Measurements from ENCODE around the gene PAEP.

The PAEP gene

DNA sequence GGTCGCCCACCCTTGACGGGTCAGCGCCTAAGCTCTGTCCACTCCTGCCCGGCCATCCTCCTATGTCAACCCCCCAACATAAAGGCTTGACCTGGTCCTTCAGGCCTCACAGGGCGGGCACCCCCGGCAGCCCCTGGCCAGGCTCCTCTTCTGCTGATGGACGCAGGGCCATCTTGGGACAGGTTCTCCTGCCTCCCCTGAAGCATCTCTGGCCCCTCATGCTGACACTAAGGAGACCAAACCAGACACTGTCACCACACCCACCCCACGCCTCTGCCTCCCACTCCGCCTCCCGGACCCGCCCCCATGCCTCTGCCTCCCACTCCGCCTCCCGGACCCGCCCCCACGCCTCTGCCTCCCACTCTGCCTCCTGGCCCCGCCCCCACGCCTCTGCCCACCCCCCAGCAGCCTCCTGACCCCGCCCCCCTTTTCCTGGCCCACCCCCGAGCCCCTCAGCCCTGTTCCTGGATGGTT lies 8.8 kb upstream of the PAEP start:
- H3K27ac Mint-ChIP-seq = no peak overlapping the region
- no peaks in the 10 kb centered on the region for H3K4me1 Mint-ChIP-seq (ENCODE audit: low read depth)
- H3K27me3 Mint-ChIP-seq = peaks cover 4% of the 10 kb centered on the region
- no peaks in the 10 kb centered on the region for H3K9me3 Mint-ChIP-seq
- no peak overlapping the region for H3K4me3 Mint-ChIP-seq
- no peaks in the 10 kb centered on the region for H3K36me3 Mint-ChIP-seq (ENCODE audit: low read depth)

- H3K9me3 Mint-ChIP-seq = no peaks in the 10 kb centered on the region
Observed at GRCh38 chr9:135554718-135555117, 6.8 kb upstream of the PAEP start.

DNA sequence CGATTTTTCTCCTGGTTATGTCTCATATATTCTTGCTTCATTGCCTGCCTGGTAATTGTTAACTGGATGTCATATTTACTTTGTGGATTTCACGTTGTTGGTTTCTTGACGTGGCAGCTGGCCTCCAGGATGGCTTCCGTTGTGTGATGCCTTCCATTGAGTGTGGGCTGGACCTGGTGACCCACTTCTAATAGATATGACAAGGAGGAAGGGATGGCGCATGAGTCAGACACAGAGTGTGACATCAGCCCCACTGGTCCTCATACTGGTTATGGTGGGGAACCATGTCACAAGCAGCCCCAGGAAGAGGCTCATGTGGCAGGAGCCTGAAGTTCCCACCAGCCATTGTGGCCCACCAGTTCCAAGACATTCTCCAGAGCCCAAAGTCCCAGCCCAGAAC lies 6.4 kb upstream of the PAEP start:
- H3K36me3 Mint-ChIP-seq (ENCODE audit: low read depth) = no peaks in the 10 kb centered on the region
- no peaks in the 10 kb centered on the region for H3K9me3 Mint-ChIP-seq
- no peak overlapping the region for H3K4me3 Mint-ChIP-seq
- H3K27me3 Mint-ChIP-seq = peaks cover 10% of the 10 kb centered on the region
- H3K27ac Mint-ChIP-seq = no peak overlapping the region
- H3K4me1 Mint-ChIP-seq (ENCODE audit: low read depth) = no peaks in the 10 kb centered on the region

More at GRCh38 chr9:135554718-135555117, 6.8 kb upstream of the PAEP start:
- Mint-ChIP-seq H3K27ac (no peak overlapping the region), H3K4me3 (no peak overlapping the region), H3K27me3 (peaks cover 7% of the 10 kb centered on the region), H3K36me3 (ENCODE audit: low read depth) (no peaks in the 10 kb centered on the region), H3K4me1 (ENCODE audit: low read depth) (no peaks in the 10 kb centered on the region)

GRCh38 chr9:135555910-135556309 lies 5.6 kb upstream of the PAEP start:
- Mint-ChIP-seq H3K27ac (no peak overlapping the region), H3K4me1 (ENCODE audit: low read depth) (no peaks in the 10 kb centered on the region), H3K9me3 (no peaks in the 10 kb centered on the region), H3K4me3 (no peak overlapping the region), H3K36me3 (ENCODE audit: low read depth) (no peaks in the 10 kb centered on the region), H3K27me3 (peaks cover 15% of the 10 kb centered on the region)

DNA sequence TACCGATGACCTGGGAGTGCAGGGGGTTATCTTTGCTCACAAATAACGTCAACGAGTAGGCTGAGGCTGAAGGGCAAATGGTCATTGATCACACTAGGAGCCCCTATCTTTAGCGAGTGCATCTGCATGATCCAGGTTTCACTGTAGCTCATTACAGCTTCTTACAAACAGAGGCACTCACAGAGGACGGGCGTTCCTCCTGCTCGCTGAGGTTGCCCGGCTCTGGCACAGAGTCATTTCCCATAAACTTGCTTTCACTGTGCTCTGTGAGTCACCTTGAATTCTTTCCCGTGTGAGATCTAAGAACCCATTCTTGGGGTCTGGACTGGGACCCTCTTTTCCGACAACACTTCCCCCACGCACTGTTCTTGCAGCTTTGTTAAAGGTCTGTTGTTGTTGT lies 1.9 kb upstream of the PAEP start:
- Mint-ChIP-seq H3K4me1 (ENCODE audit: low read depth) (no peaks in the 10 kb centered on the region), H3K9me3 (no peaks in the 10 kb centered on the region), H3K27ac (no peak overlapping the region), H3K36me3 (ENCODE audit: low read depth) (no peaks in the 10 kb centered on the region), H3K4me3 (no peak overlapping the region), H3K27me3 (peaks cover 19% of the 10 kb centered on the region)

DNA sequence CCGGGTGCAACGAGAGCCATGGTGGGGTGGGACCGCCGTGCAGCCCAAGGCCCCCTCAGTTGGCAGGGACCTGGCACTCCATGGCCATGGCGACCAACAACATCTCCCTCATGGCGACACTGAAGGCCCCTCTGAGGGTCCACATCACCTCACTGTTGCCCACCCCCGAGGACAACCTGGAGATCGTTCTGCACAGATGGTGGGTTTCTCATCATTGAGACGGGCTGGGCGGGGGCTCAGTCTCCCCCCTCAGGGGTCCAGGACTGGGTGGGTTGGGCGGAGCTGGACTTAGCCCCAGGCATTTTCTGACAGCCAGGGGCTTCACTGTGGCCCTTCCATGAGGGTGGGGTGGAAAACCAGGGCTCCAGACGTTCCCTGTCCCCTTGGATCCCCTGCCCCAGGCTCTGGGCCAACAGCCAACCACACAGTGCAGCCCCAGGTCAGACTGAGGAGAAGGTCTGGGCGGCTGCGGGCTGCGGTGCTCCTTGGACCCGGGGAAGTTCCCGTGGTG lies 734 bp downstream of the PAEP start:
- H3K36me3 Mint-ChIP-seq (ENCODE audit: low read depth) = no peaks in the 10 kb centered on the region
- no peaks in the 10 kb centered on the region for H3K4me1 Mint-ChIP-seq (ENCODE audit: low read depth)
- peaks cover 29% of the 10 kb centered on the region for H3K27me3 Mint-ChIP-seq
- no peaks in the 10 kb centered on the region for H3K9me3 Mint-ChIP-seq
- H3K4me3 Mint-ChIP-seq = no peak overlapping the region
- no peak overlapping the region for H3K27ac Mint-ChIP-seq

DNA sequence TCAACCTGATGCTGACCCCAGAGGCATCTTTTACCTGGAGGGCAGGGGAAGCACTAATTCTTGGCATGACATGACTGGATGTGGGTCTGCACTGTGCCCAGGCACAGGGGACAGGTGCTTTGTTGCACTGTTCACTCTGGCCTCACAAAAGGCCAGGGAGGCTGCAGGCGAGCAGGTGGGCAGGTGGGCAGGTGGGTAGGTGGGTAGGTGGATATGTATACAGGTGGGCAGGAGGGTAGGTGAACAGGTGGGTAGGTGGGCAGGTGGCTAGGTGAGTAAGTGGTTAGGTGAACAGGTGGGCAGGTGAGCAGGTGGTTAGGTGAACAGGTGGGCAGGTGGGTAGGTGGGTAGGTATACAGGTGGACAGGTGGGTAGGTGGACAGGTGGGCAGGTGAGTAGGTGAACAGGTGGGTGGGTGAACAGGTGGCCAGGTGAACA lies 1.5 kb downstream of the PAEP start:
- H3K4me3 Mint-ChIP-seq = no peak overlapping the region
- H3K4me1 Mint-ChIP-seq (ENCODE audit: low read depth) = no peaks in the 10 kb centered on the region
- H3K27ac Mint-ChIP-seq = no peak overlapping the region
- no peaks in the 10 kb centered on the region for H3K36me3 Mint-ChIP-seq (ENCODE audit: low read depth)
- H3K27me3 Mint-ChIP-seq = peaks cover 29% of the 10 kb centered on the region
- H3K9me3 Mint-ChIP-seq = no peaks in the 10 kb centered on the region

GRCh38 chr9:135563858-135564257 lies 2.3 kb downstream of the PAEP start:
- no peaks in the 10 kb centered on the region for H3K4me1 Mint-ChIP-seq (ENCODE audit: low read depth)
- H3K4me3 Mint-ChIP-seq = no peak overlapping the region
- no peak overlapping the region for H3K27ac Mint-ChIP-seq
- H3K36me3 Mint-ChIP-seq (ENCODE audit: low read depth) = no peaks in the 10 kb centered on the region
- peaks cover under 1% of the 10 kb centered on the region for H3K9me3 Mint-ChIP-seq
- H3K27me3 Mint-ChIP-seq = peaks cover 32% of the 10 kb centered on the region

DNA sequence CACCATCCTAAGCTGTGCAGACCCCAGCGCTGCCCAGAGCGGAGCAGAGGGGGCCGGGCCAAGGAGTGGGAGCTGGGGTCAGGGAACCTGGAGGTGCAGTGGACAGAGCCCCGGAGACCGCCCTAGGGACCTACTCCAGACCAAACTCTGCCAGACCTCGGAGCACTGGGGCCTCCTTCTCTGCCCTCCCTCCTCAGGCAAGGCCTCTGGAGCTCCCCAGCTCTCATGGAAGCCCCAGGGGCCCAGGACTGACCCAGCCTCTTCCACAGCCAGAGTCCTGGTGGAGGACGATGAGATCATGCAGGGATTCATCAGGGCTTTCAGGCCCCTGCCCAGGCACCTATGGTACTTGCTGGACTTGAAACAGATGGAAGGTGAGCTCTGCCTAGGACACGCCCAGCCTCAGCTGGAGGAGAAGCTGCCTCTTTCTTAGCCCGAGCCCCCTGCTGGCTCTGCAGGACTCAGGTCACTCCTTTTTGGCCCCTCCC lies 3.6 kb downstream of the PAEP start:
- Mint-ChIP-seq H3K27ac (no peak overlapping the region), H3K4me3 (no peak overlapping the region), H3K9me3 (peaks cover 8% of the 10 kb centered on the region), H3K27me3 (peaks cover 33% of the 10 kb centered on the region), H3K36me3 (ENCODE audit: low read depth) (no peaks in the 10 kb centered on the region), H3K4me1 (ENCODE audit: low read depth) (no peaks in the 10 kb centered on the region)

GRCh38 chr9:135565636-135566035 lies 4.1 kb downstream of the PAEP start:
- Mint-ChIP-seq H3K4me3 (no peak overlapping the region), H3K27me3 (peaks cover 31% of the 10 kb centered on the region), H3K27ac (no peak overlapping the region), H3K36me3 (ENCODE audit: low read depth) (no peaks in the 10 kb centered on the region), H3K4me1 (ENCODE audit: low read depth) (no peaks in the 10 kb centered on the region), H3K9me3 (peaks cover 8% of the 10 kb centered on the region)

GRCh38 chr9:135566552-135566951 lies 5.0 kb downstream of the PAEP start:
- H3K9me3 Mint-ChIP-seq = peaks cover 8% of the 10 kb centered on the region
- H3K36me3 Mint-ChIP-seq (ENCODE audit: low read depth) = no peaks in the 10 kb centered on the region
- H3K27me3 Mint-ChIP-seq = peaks cover 28% of the 10 kb centered on the region

DNA sequence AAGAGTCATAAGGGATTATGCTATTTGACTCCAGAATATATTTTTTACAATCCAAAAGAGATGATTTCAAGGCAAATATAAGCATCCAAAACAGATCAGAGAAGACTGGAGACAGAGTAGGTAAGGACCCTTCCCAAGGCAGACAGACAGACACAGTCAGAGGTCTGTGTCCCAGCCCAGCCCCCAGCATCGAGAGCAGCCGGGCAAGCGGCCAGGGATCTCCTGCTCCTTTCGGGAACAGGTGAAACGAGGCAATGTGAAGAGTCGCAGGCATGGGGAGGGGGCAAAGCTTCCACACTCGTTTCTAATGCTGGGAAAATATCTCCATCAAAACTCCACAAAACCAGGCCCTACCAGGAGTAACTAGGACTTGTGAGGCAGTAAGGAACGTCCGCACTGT lies 5.8 kb downstream of the PAEP start:
- Mint-ChIP-seq H3K9me3 (peaks cover 8% of the 10 kb centered on the region), H3K36me3 (ENCODE audit: low read depth) (no peaks in the 10 kb centered on the region), H3K4me3 (no peak overlapping the region), H3K4me1 (ENCODE audit: low read depth) (no peaks in the 10 kb centered on the region), H3K27me3 (peaks cover 28% of the 10 kb centered on the region), H3K27ac (no peak overlapping the region)

More at GRCh38 chr9:135566552-135566951, 5.0 kb downstream of the PAEP start:
- H3K27ac Mint-ChIP-seq = no peak overlapping the region
- no peaks in the 10 kb centered on the region for H3K4me1 Mint-ChIP-seq (ENCODE audit: low read depth)
- H3K4me3 Mint-ChIP-seq = no peak overlapping the region

- Mint-ChIP-seq H3K27me3 (peaks cover 28% of the 10 kb centered on the region), H3K4me3 (no peak overlapping the region), H3K9me3 (peaks cover 8% of the 10 kb centered on the region), H3K36me3 (ENCODE audit: low read depth) (no peaks in the 10 kb centered on the region), H3K27ac (no peak overlapping the region), H3K4me1 (ENCODE audit: low read depth) (no peaks in the 10 kb centered on the region)
Observed at GRCh38 chr9:135568026-135568425, 6.5 kb downstream of the PAEP start.

DNA sequence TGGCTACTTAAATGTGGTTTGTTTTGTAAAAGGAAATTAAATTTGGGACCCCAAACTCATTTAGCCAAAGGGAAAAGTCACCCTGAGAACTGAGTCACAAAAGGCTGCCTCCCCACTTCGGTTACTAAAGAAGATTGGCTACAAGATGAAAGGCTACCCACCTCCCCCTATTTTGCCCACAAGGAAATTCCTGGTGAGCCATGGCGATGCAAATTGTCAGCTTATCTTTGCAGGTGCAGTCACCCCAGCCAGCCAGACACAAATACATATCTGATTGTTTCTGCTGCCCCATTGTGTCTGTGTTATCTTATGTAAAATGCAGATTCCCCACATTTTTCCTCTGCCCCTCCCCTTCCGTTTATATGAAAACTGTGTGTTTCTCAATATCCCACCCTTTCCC lies 8.9 kb downstream of the PAEP start:
- Mint-ChIP-seq H3K27ac (no peak overlapping the region), H3K4me1 (ENCODE audit: low read depth) (no peaks in the 10 kb centered on the region), H3K27me3 (peaks cover 24% of the 10 kb centered on the region), H3K4me3 (no peak overlapping the region), H3K9me3 (peaks cover 8% of the 10 kb centered on the region), H3K36me3 (ENCODE audit: low read depth) (no peaks in the 10 kb centered on the region)

DNA sequence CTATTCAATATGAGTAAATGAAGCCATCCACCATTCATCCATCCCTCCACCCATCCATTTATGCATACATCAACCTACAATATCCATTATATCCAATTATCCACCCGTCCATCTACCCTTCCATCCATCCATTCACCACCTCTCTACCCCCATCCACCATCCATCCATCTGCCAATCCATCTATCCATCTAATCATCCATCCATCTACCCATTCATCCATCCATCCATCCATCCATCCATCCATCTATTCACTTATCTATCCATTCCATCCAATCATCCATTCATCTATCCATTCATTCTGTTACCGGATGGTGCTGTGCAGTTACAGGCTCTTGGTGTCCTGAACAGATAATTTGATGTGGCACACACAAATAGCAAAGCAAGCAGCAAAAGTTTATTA lies 10.7 kb downstream of the PAEP start:
- Mint-ChIP-seq H3K9me3 (peaks cover 8% of the 10 kb centered on the region), H3K36me3 (ENCODE audit: low read depth) (no peaks in the 10 kb centered on the region), H3K4me3 (no peak overlapping the region), H3K27me3 (peaks cover 10% of the 10 kb centered on the region), H3K27ac (no peak overlapping the region), H3K4me1 (ENCODE audit: low read depth) (no peaks in the 10 kb centered on the region)

GRCh38 chr9:135573124-135573523 lies 11.6 kb downstream of the PAEP start:
- H3K9me3 Mint-ChIP-seq = peaks cover 8% of the 10 kb centered on the region
- no peak overlapping the region for H3K4me3 Mint-ChIP-seq
- H3K27me3 Mint-ChIP-seq = peaks cover 10% of the 10 kb centered on the region
- no peak overlapping the region for H3K27ac Mint-ChIP-seq
- no peaks in the 10 kb centered on the region for H3K36me3 Mint-ChIP-seq (ENCODE audit: low read depth)
- no peaks in the 10 kb centered on the region for H3K4me1 Mint-ChIP-seq (ENCODE audit: low read depth)

All from stimulated activated naive CD8-positive, alpha-beta T cell treated with anti-CD3 and anti-CD28 coated beads, Interleukin-15, Interleukin-2, amounts not matched to agents 100 ng/mL and 50 ng/mL, for 24 hours (primary cell).